ENCODE data around the gene ERF. TPM values are rescaled to one million over a fixed set of nuclear protein-coding genes. Genes with fewer than 3 reads are reported as not detected.

The ERF gene
- total RNA-seq, 2 experiments from 2014 or later, result 26.7 to 33.5 TPM

- TF ChIP-seq EZH2phosphoT487 (IDR thresholded peaks at IDR 0.05; ENCODE audit: borderline replicate concordance, low read depth, low read length) (no peak), CTCF (conservative IDR thresholded peaks at IDR 0.05; ENCODE audit: low read length) (no peak)
- Histone ChIP-seq H3K4me2 (ENCODE audit: low read length) (no peak overlapping the region), H3K36me3 (ENCODE audit: insufficient read depth, low read length) (peaks cover 76% of the 10 kb centered on the region), H3K9me2 (ENCODE audit: insufficient read depth, low read length) (no peaks in the 10 kb centered on the region), H3K9me3 (ENCODE audit: low read length) (no peaks in the 10 kb centered on the region), H4K20me1 (ENCODE audit: insufficient read depth, low read length) (no peaks in the 10 kb centered on the region), H3K27ac (ENCODE audit: low read depth, low read length, poor library complexity, severe bottlenecking) (no peak overlapping the region), H2AFZ (ENCODE audit: low read length) (no peak overlapping the region), H3K4me1 (ENCODE audit: insufficient read depth, low read length, poor library complexity, severe bottlenecking) (peaks cover 10% of the 10 kb centered on the region), H3K79me2 (ENCODE audit: insufficient read depth, low read depth, low read length) (peaks cover 22% of the 10 kb centered on the region), H3K4me3 (ENCODE audit: low read depth, low read length, poor library complexity, severe bottlenecking) (no peak overlapping the region)
- CTCF ChIA-PET (ENCODE audit: unreplicated experiment), result no interaction called here
- no peak for DNase-seq (ENCODE audit: low spot score)
- BruUV-seq (replicated peaks), result no TSS peak
- intact Hi-C loops (cut with micrococcal nuclease; ENCODE audit: unreplicated experiment), result no loop called here
- POLR2A ChIA-PET, result no interaction called here
Measured at GRCh38 chr19:42225718-42226292, 29.1 kb downstream of the ERF start.

GRCh38 chr19:42224940-42225717 lies 29.8 kb downstream of the ERF start:
- ChIA-PET CTCF (ENCODE audit: unreplicated experiment) (no interaction called here), POLR2A (no interaction called here)
- Histone ChIP-seq H3K27ac (ENCODE audit: low read depth, low read length, poor library complexity, severe bottlenecking) (no peak overlapping the region), H4K20me1 (ENCODE audit: insufficient read depth, low read length) (no peaks in the 10 kb centered on the region), H2AFZ (ENCODE audit: low read length) (no peak overlapping the region), H3K4me3 (ENCODE audit: low read depth, low read length, poor library complexity, severe bottlenecking) (no peak overlapping the region), H3K4me2 (ENCODE audit: low read length) (no peak overlapping the region), H3K9me3 (ENCODE audit: low read length) (no peaks in the 10 kb centered on the region), H3K9me2 (ENCODE audit: insufficient read depth, low read length) (no peaks in the 10 kb centered on the region), H3K79me2 (ENCODE audit: insufficient read depth, low read depth, low read length) (peaks cover 27% of the 10 kb centered on the region), H3K4me1 (ENCODE audit: insufficient read depth, low read length, poor library complexity, severe bottlenecking) (peaks cover 11% of the 10 kb centered on the region), H3K36me3 (ENCODE audit: insufficient read depth, low read length) (peaks cover 70% of the 10 kb centered on the region)
- intact Hi-C loops (cut with micrococcal nuclease; ENCODE audit: unreplicated experiment), result no loop called here
- BruUV-seq (replicated peaks), result no TSS peak
- no peak for TF ChIP-seq CTCF (conservative IDR thresholded peaks at IDR 0.05; ENCODE audit: low read length)
- no peak for TF ChIP-seq EZH2phosphoT487 (IDR thresholded peaks at IDR 0.05; ENCODE audit: borderline replicate concordance, low read depth, low read length)
- DNase-seq (ENCODE audit: low spot score), result no peak

GRCh38 chr19:42220751-42221097 lies 34.2 kb downstream of the ERF start:
- BruUV-seq (replicated peaks), result no TSS peak
- Histone ChIP-seq H3K9me3 (ENCODE audit: low read length) (no peaks in the 10 kb centered on the region), H3K79me2 (ENCODE audit: insufficient read depth, low read depth, low read length) (peaks cover 45% of the 10 kb centered on the region), H3K4me1 (ENCODE audit: insufficient read depth, low read length, poor library complexity, severe bottlenecking) (peaks cover 38% of the 10 kb centered on the region), H3K4me3 (ENCODE audit: low read depth, low read length, poor library complexity, severe bottlenecking) (peak overlapping the region; percentile 82), H3K9me2 (ENCODE audit: insufficient read depth, low read length) (no peaks in the 10 kb centered on the region), H4K20me1 (ENCODE audit: insufficient read depth, low read length) (peaks cover 7% of the 10 kb centered on the region; the same call in 1 of the 2 replicates), H2AFZ (ENCODE audit: low read length) (peak overlapping the region; percentile 44; the same call in 1 of the 2 replicates), H3K27ac (ENCODE audit: low read depth, low read length, poor library complexity, severe bottlenecking) (peak overlapping the region; percentile 29), H3K36me3 (ENCODE audit: insufficient read depth, low read length) (peaks cover 28% of the 10 kb centered on the region), H3K4me2 (ENCODE audit: low read length) (peak overlapping the region; percentile 93)
- intact Hi-C loops (cut with micrococcal nuclease; ENCODE audit: unreplicated experiment), result no loop called here
- TF ChIP-seq EZH2phosphoT487 (IDR thresholded peaks at IDR 0.05; ENCODE audit: borderline replicate concordance, low read depth, low read length) (no peak), CTCF (conservative IDR thresholded peaks at IDR 0.05; ENCODE audit: low read length) (no peak)
- ChIA-PET CTCF (ENCODE audit: unreplicated experiment) (no interaction called here), POLR2A (interaction anchor here (1.5 to 2.8 kb wide), 2 partner anchors 14 to 22 kb away, joined by 4 to 7 read pairs; partner anchors contain the start of gene GSK3A)
- no peak for DNase-seq (ENCODE audit: low spot score)
